Measurements from ENCODE around the gene ZNF76. TPM values are rescaled to one million over a fixed set of nuclear protein-coding genes. Genes with fewer than 3 reads are reported as not detected.
A peak's percentile ranks its signal among the peaks of the same experiment; 100 is the strongest.

The ZNF76 gene
- total RNA-seq, 1 donor from 2014 or later, result 57.9 TPM

GRCh38 chr6:35236223-35236622 is 23.3 kb upstream of the ZNF76 start:
- H3K4me3 Mint-ChIP-seq, result no peak overlapping the region
- H3K9me3 Mint-ChIP-seq, result peaks cover 3% of the 10 kb centered on the region
- no peak for TF ChIP-seq CTCF (IDR thresholded peaks at IDR 0.05)
- H3K27ac Mint-ChIP-seq, result no peak overlapping the region
- H3K27me3 Mint-ChIP-seq, result no peaks in the 10 kb centered on the region
- no peaks in the 10 kb centered on the region for H3K4me1 Mint-ChIP-seq
- no peak for ATAC-seq (ENCODE audit: low read depth)
- ChIA-PET POLR2A (no interaction called here), CTCF (no interaction called here)
- H3K36me3 Mint-ChIP-seq (ENCODE audit: low read depth), result peaks cover 2% of the 10 kb centered on the region
- intact Hi-C loops (cut with micrococcal nuclease), result no loop called here
- DNase-seq, result no peak

- no peak for TF ChIP-seq CTCF (IDR thresholded peaks at IDR 0.05)
- POLR2A ChIA-PET, result no interaction called here
- peaks cover 2% of the 10 kb centered on the region for H3K36me3 Mint-ChIP-seq (ENCODE audit: low read depth)
- intact Hi-C loops (cut with micrococcal nuclease), result no loop called here
- no peak for DNase-seq
- peaks cover 3% of the 10 kb centered on the region for H3K9me3 Mint-ChIP-seq
- H3K4me1 Mint-ChIP-seq, result no peaks in the 10 kb centered on the region
- no peak overlapping the region for H3K4me3 Mint-ChIP-seq
- CTCF ChIA-PET, result no interaction called here
- no peak for ATAC-seq (ENCODE audit: low read depth)
- H3K27ac Mint-ChIP-seq, result no peak overlapping the region
- H3K27me3 Mint-ChIP-seq, result no peaks in the 10 kb centered on the region
Observed at GRCh38 chr6:35237476-35237875, 22.1 kb upstream of the ZNF76 start.

GRCh38 chr6:35238843-35239289 is 20.7 kb upstream of the ZNF76 start:
- ChIA-PET POLR2A (no interaction called here), CTCF (no interaction called here)
- H3K4me3 Mint-ChIP-seq, result no peak overlapping the region
- peaks cover 2% of the 10 kb centered on the region for H3K36me3 Mint-ChIP-seq (ENCODE audit: low read depth)
- ATAC-seq (ENCODE audit: low read depth) (no peak), DNase-seq (no peak)
- no peak for TF ChIP-seq CTCF (IDR thresholded peaks at IDR 0.05)
- no peak overlapping the region for H3K27ac Mint-ChIP-seq
- peaks cover 3% of the 10 kb centered on the region for H3K9me3 Mint-ChIP-seq
- H3K27me3 Mint-ChIP-seq, result no peaks in the 10 kb centered on the region
- H3K4me1 Mint-ChIP-seq, result no peaks in the 10 kb centered on the region
- intact Hi-C loops (cut with micrococcal nuclease), result no loop called here

- DNase-seq (no peak), ATAC-seq (ENCODE audit: low read depth) (no peak)
- ChIA-PET POLR2A (interaction anchor here (2.3 kb wide), 1 partner anchor 20 kb away, joined by 6 read pairs; the partner anchor contains the start of gene ZNF76), CTCF (interaction anchor here (0.8 to 3.3 kb wide), 3 partner anchors 100 to 780 kb away, joined by 3 to 12 read pairs (median 7); no protein-coding TSS in a partner anchor)
- no peaks in the 10 kb centered on the region for H3K4me1 Mint-ChIP-seq
- peaks cover 7% of the 10 kb centered on the region for H3K36me3 Mint-ChIP-seq (ENCODE audit: low read depth)
- intact Hi-C loops (cut with micrococcal nuclease), result no loop called here
- no peaks in the 10 kb centered on the region for H3K27me3 Mint-ChIP-seq
- H3K9me3 Mint-ChIP-seq, result peaks cover 3% of the 10 kb centered on the region
- TF ChIP-seq CTCF (IDR thresholded peaks at IDR 0.05), result no peak
- H3K4me3 Mint-ChIP-seq, result no peak overlapping the region
- no peak overlapping the region for H3K27ac Mint-ChIP-seq
Observed at GRCh38 chr6:35239581-35239980, 20.0 kb upstream of the ZNF76 start.

- intact Hi-C loops (cut with micrococcal nuclease), result loop anchor here (1.0 to 5.0 kb wide), 5 partner anchors 100 to 1076 kb away; partner anchors contain the start of genes SMIM29 and TCP11
- peak; percentile 100 for TF ChIP-seq CTCF (IDR thresholded peaks at IDR 0.05)
- no peaks in the 10 kb centered on the region for H3K4me1 Mint-ChIP-seq
- no peak overlapping the region for H3K27ac Mint-ChIP-seq
- ChIA-PET CTCF (interaction anchor here (0.6 to 3.3 kb wide), 18 partner anchors 10 to 1085 kb away, joined by 3 to 12 read pairs (median 4); partner anchors contain the start of gene ZNF76), POLR2A (interaction anchor here (0.6 to 2.3 kb wide), 2 partner anchors 18 to 820 kb away, joined by 3 to 6 read pairs; partner anchors contain the start of gene ZNF76)
- ATAC-seq (ENCODE audit: low read depth), result peak; percentile 81
- no peak overlapping the region for H3K4me3 Mint-ChIP-seq
- DNase-seq, result peak; percentile 63
- H3K27me3 Mint-ChIP-seq, result no peaks in the 10 kb centered on the region
- peaks cover 15% of the 10 kb centered on the region for H3K36me3 Mint-ChIP-seq (ENCODE audit: low read depth)
- no peaks in the 10 kb centered on the region for H3K9me3 Mint-ChIP-seq
Observed at GRCh38 chr6:35240838-35241801, 18.4 kb upstream of the ZNF76 start.

Data from activated B cell treated with CpG ODN at 0.5 μM for 24 hours (primary cell).